SK-N-SH (cell line): ENCODE data around the gene MROH2B. TPM values are rescaled to one million over a fixed set of nuclear protein-coding genes. Genes with fewer than 3 reads are reported as not detected.

Source experiments
- CTCF ChIA-PET: fragments of 300-600, 350-600 bp; formaldehyde crosslinking; extraction: SDS; loops from one replicate; lab custom pipeline; 2021; lab: Yijun Ruan, JAX
- POLR2A ChIA-PET: fragments of 350-600 bp; sonication (Branson Sonifier 250); formaldehyde crosslinking; extraction: SDS; loops from one replicate; lab custom pipeline; 2020; ENCODE audit warnings: antibody characterized with exemption, inconsistent platforms; lab: Yijun Ruan, JAX
- DNase-seq: peaks from one replicate; pipeline ENCODE4 v3.0.0; 2012
- H2AFZ ChIP-seq: fragments of 200-600 bp; sonication (generic); 2 replicates; pipeline ENCODE4 v1.8.1; 2016; ENCODE audit warnings: antibody characterized with exemption, mild to moderate bottlenecking, low read depth
- H3F3A ChIP-seq: fragments of 200-600 bp; sonication (generic); replicated peaks from 2 replicates; pipeline ENCODE3; 2016; ENCODE audit warnings: antibody characterized with exemption, mild to moderate bottlenecking; ENCODE audit not compliant: insufficient read depth
- H3K27ac ChIP-seq, 2 experiments: fragments of 200-500 bp in 1 of 2; fragments of 200-600 bp in 1 of 2; sonication (Bioruptor generic) in 1 of 2; sonication (generic), shearing (Covaris generic) in 1 of 2; 2 replicates each; pipeline versions ENCODE4 v1.5.1 to v1.6.1; 2014 to 2016; ENCODE audit warnings: low read depth in 2 of 2, inconsistent platforms in 1 of 2, low read length in 1 of 2, mild to moderate bottlenecking in 1 of 2, mixed read lengths in 1 of 2
- H3K27me3 ChIP-seq: fragments of 200-600 bp; sonication (generic), shearing (Covaris generic); 2 replicates; pipeline ENCODE4 v1.6.1; 2016; ENCODE audit warnings: mixed run types; ENCODE audit not compliant: insufficient read depth
- H3K36me3 ChIP-seq, 2 experiments: fragments of 200-500 bp in 1 of 2; fragments of 200-600 bp in 1 of 2; sonication (Bioruptor generic) in 1 of 2; sonication (generic) in 1 of 2; replicated peaks in 1 of 2; 2 replicates each; pipeline versions ENCODE3 to v1.5.1; 2014 to 2016; ENCODE audit warnings: low read length in 1 of 2, mild to moderate bottlenecking in 1 of 2; ENCODE audit not compliant: insufficient read depth in 2 of 2, control insufficient read depth in 1 of 2
- H3K4me1 ChIP-seq, 2 experiments: fragments of 200-500 bp in 1 of 2; fragments of 200-600 bp in 1 of 2; sonication (Bioruptor generic) in 1 of 2; sonication (generic), shearing (Covaris generic) in 1 of 2; 2 replicates each; pipeline versions ENCODE4 v1.5.1 to v1.6.1; 2014 to 2016; ENCODE audit warnings: low read depth in 1 of 2, low read length in 1 of 2, mixed run types in 1 of 2; ENCODE audit not compliant: insufficient read depth in 2 of 2, control insufficient read depth in 1 of 2
- H3K4me2 ChIP-seq: fragments of 200-600 bp; sonication (generic), shearing (Covaris generic); 2 replicates; pipeline ENCODE4 v1.6.1; 2017; ENCODE audit warnings: mixed run types
- H3K4me3 ChIP-seq, 2 experiments: fragments of 200-500 bp in 1 of 2; fragments of 200-600 bp in 1 of 2; sonication (Bioruptor generic) in 1 of 2; sonication (generic), shearing (Covaris generic) in 1 of 2; 2 replicates each; pipeline versions ENCODE4 v1.5.1 to v1.8.1; 2014 to 2016; ENCODE audit warnings: low read depth in 2 of 2, inconsistent platforms in 1 of 2, low read length in 1 of 2, mild to moderate bottlenecking in 1 of 2, mixed read lengths in 1 of 2, moderate library complexity in 1 of 2
- H3K79me2 ChIP-seq: fragments of 200-600 bp; sonication (generic); 2 replicates; pipeline ENCODE4 v1.8.1; 2017; ENCODE audit warnings: mild to moderate bottlenecking; ENCODE audit not compliant: insufficient read depth
- H3K9ac ChIP-seq: fragments of 200-600 bp; sonication (generic); 2 replicates; pipeline ENCODE4 v1.6.1; 2017; ENCODE audit warnings: mixed run types
- H3K9me2 ChIP-seq: fragments of 200-600 bp; sonication (generic); 2 replicates; pipeline ENCODE4 v1.6.1; 2017; ENCODE audit warnings: mixed run types
- H3K9me3 ChIP-seq: fragments of 200-600 bp; sonication (generic); 2 replicates; pipeline ENCODE4 v1.6.1; 2017; ENCODE audit warnings: mixed run types, mild to moderate bottlenecking, moderate library complexity
- H4K20me1 ChIP-seq: fragments of 200-600 bp; sonication (generic); 2 replicates; pipeline ENCODE4 v1.6.1; 2017; ENCODE audit warnings: mild to moderate bottlenecking, mixed run types; ENCODE audit not compliant: insufficient read depth
- ELF1 ChIP-seq: IDR thresholded peaks from 2 replicates; pipeline ENCODE4 v1.4.0; 2012
- EP300 ChIP-seq, 2 experiments: IDR thresholded peaks; 2 replicates each; pipeline versions ENCODE4 v1.4.0 to v1.6.1; 2012; ENCODE audit warnings: borderline replicate concordance in 1 of 2, low read depth in 1 of 2, low read length in 1 of 2
- FOXM1 ChIP-seq: IDR thresholded peaks from 2 replicates; pipeline ENCODE4 v1.4.0; 2012; ENCODE audit warnings: low read depth, mild to moderate bottlenecking
- GABPA ChIP-seq: IDR thresholded peaks from 2 replicates; pipeline ENCODE4 v1.4.0; 2012; ENCODE audit warnings: low read depth, mild to moderate bottlenecking
- NRF1 ChIP-seq: IDR thresholded peaks from 2 replicates; pipeline ENCODE4 v1.6.1; 2012; ENCODE audit warnings: low read depth, mild to moderate bottlenecking, low read length
- RXRA ChIP-seq: IDR thresholded peaks from 2 replicates; pipeline ENCODE4 v1.4.0; 2012; ENCODE audit warnings: low read depth, mild to moderate bottlenecking, borderline replicate concordance
- TCF12 ChIP-seq: IDR thresholded peaks from 2 replicates; pipeline ENCODE4 v1.4.0; 2012
- TEAD4 ChIP-seq: IDR thresholded peaks from 2 replicates; pipeline ENCODE4 v1.4.0; 2012; ENCODE audit warnings: mild to moderate bottlenecking, borderline replicate concordance; ENCODE audit not compliant: insufficient read depth
- WGBS: methylation state at CpG from one replicate; pipeline ENCODE4 v1.1.6; 2017; ENCODE audit warnings: low lambda C conversion rate; 5-methylcytosine and 5-hydroxymethylcytosine counted together
- polyA plus RNA-seq, 3 experiments: library from polyadenylated mRNA; depleted of rRNA; stranded (reverse); fragments of >200 nt; gene quantifications; 2 replicates each; pipeline ENCODE4 v1.2.3, GENCODE V29; 2012
- TF ChIP-seq, protein P1 (sequence below): IDR thresholded peaks from 2 replicates; pipeline ENCODE4 v1.4.0; 2012; ENCODE audit warnings: low read depth
- TF ChIP-seq, protein P2 (sequence below): IDR thresholded peaks from 2 replicates; pipeline ENCODE4 v1.4.0; 2012; ENCODE audit warnings: low read depth, borderline replicate concordance

Gene MROH2B
- polyA plus RNA-seq, 1 of the 3 experiments (the other 2 are of a cell fraction): not detected

DNA sequence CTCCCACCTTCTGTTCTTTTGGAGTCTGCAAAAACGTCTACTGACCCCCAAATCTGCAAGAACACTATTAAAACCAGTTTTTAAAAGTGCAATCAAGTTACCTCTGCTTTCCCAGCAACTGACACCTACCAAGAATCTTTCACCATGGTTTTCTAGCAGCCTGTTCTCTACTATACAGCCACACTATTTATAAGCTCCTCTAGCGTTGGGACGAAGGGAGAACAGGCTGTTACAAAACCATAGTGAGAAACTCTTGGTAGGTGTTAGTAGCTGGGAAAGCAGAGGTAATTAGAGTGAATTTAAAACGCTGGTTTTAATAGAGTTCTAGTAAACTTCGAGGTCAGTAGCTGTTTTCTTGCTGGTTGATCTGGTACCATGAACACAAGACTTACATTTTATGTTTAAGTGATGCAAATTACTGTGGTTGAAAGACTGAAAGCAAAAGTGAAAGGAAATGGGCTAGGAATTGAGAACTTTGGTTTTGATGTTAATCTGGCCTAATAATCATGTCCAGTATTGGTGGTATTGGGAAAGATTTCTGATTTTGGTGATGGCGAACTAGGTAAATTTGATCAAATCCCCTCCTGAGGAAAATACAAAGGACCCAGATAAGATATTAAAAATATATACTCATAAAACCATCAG, 5.3 kb downstream of the MROH2B start:
- H3K27ac ChIP-seq: no peak overlapping the region
- DNase-seq: no peak
- no peak overlapping the region for H3K9ac ChIP-seq
- H4K20me1 ChIP-seq: no peaks in the 10 kb centered on the region
- H3K4me3 ChIP-seq: no peak overlapping the region
- H3K9me2 ChIP-seq: no peaks in the 10 kb centered on the region
- no peaks in the 10 kb centered on the region for H3K27me3 ChIP-seq
- no peak overlapping the region for H2AFZ ChIP-seq
- H3K36me3 ChIP-seq: no peaks in the 10 kb centered on the region
- TF ChIP-seq FOXM1: no peak
- WGBS: 37% methylated on average over 5 of the region's 6 CpGs
- H3K9me3 ChIP-seq: no peaks in the 10 kb centered on the region
- H3F3A ChIP-seq: no peaks in the 10 kb centered on the region
- H3K79me2 ChIP-seq: no peaks in the 10 kb centered on the region
- peaks cover 0 to 4% of the 10 kb centered on the region in 2 experiments; a peak in 2 of 4 replicates for H3K4me1 ChIP-seq
- ChIA-PET POLR2A (no interaction called here), CTCF (interaction anchor here (1.3 to 1.8 kb wide), 2 partner anchors 20 to 161 kb away, joined by 3 to 4 read pairs; no protein-coding TSS in a partner anchor)
- H3K4me2 ChIP-seq: no peak overlapping the region

DNA sequence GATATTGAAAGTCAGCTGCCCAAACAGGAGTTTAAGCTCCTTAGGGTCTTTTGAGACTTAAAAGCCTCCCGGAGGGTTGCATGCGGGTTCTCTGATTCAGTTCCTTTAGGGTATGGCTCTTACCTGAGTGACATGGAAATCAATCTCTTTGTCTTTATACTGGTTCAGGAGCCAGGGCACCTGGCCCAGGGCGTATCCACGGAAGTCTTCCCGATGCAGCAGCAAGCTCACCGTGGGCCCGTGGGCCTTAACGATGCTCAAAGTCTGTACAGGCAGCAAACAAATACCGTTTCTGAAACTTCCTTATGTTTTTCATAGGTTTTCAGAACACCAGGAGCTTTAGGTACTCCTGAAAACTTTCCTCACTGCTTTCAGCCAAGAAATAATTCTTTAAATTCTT, 13.2 kb downstream of the MROH2B start:
- no peak overlapping the region for H3K4me3 ChIP-seq
- H3K36me3 ChIP-seq: no peaks in the 10 kb centered on the region
- ChIA-PET CTCF (no interaction called here), POLR2A (no interaction called here)
- no peaks in the 10 kb centered on the region for H3K4me1 ChIP-seq
- H3K27me3 ChIP-seq: no peaks in the 10 kb centered on the region
- H4K20me1 ChIP-seq: no peaks in the 10 kb centered on the region
- no peaks in the 10 kb centered on the region for H3K9me3 ChIP-seq
- no peaks in the 10 kb centered on the region for H3F3A ChIP-seq
- H3K27ac ChIP-seq: no peak overlapping the region
- no peaks in the 10 kb centered on the region for H3K9me2 ChIP-seq
- WGBS: 59% methylated on average over 9 of the region's 9 CpGs
- H3K9ac ChIP-seq: no peak overlapping the region
- DNase-seq: no peak
- H2AFZ ChIP-seq: no peak overlapping the region
- no peak overlapping the region for H3K4me2 ChIP-seq
- no peaks in the 10 kb centered on the region for H3K79me2 ChIP-seq
- TF ChIP-seq, protein P1, sequence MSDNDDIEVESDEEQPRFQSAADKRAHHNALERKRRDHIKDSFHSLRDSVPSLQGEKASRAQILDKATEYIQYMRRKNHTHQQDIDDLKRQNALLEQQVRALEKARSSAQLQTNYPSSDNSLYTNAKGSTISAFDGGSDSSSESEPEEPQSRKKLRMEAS: no peak

- no peaks in the 10 kb centered on the region for H3K79me2 ChIP-seq
- TF ChIP-seq, protein P2, sequence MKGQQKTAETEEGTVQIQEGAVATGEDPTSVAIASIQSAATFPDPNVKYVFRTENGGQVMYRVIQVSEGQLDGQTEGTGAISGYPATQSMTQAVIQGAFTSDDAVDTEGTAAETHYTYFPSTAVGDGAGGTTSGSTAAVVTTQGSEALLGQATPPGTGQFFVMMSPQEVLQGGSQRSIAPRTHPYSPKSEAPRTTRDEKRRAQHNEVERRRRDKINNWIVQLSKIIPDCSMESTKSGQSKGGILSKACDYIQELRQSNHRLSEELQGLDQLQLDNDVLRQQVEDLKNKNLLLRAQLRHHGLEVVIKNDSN: no peak
- TF ChIP-seq TCF12: no peak
- no peak for TF ChIP-seq ELF1
- no peak for TF ChIP-seq GABPA
- TF ChIP-seq TEAD4: no peak
- TF ChIP-seq NRF1: no peak
- TF ChIP-seq EP300 (IDR thresholded peaks at IDR 0.05; ENCODE audit: borderline replicate concordance in 1 of 2, low read depth in 1 of 2, low read length in 1 of 2): no peak
- no peak for TF ChIP-seq FOXM1
- no peak for TF ChIP-seq RXRA
- H3K4me2 ChIP-seq: no peak overlapping the region
- H3K4me3 ChIP-seq: no peak overlapping the region
- ChIA-PET POLR2A (no interaction called here), CTCF (no interaction called here)
- no peaks in the 10 kb centered on the region for H3K36me3 ChIP-seq
- no peaks in the 10 kb centered on the region for H3K4me1 ChIP-seq
- DNase-seq: no peak
- H2AFZ ChIP-seq: no peak overlapping the region
- 75% methylated on average over 5 of the region's 5 CpGs for WGBS
- H3K27me3 ChIP-seq: no peaks in the 10 kb centered on the region
- H3K9me2 ChIP-seq: no peaks in the 10 kb centered on the region
- no peaks in the 10 kb centered on the region for H3K9me3 ChIP-seq
- no peaks in the 10 kb centered on the region for H4K20me1 ChIP-seq
- H3F3A ChIP-seq: no peaks in the 10 kb centered on the region
- H3K9ac ChIP-seq: no peak overlapping the region
- H3K27ac ChIP-seq: no peak overlapping the region
Observed at GRCh38 chr5:41057231-41057630, 13.9 kb downstream of the MROH2B start.
